WERI-Rb-1 (cell line): ENCODE measurements around the gene ASL.
"Not testable (repeated sequence)": the region's sequence is repeated elsewhere in the genome, so short reads cannot be mapped to it uniquely, and the experiment has no call there.

Experiments used
- DNase-seq: peaks from one replicate; pipeline ENCODE4 v3.0.0-alpha.2; 2020
- H3K27ac ChIP-seq: fragments of 250-450 bp; sonication (Bioruptor Pico); 2 replicates; pipeline ENCODE4 v1.5.1; 2020; ENCODE audit warnings: mild to moderate bottlenecking, moderate library complexity
- H3K27me3 ChIP-seq: fragments of 250-450 bp; sonication (Bioruptor Pico); 2 replicates; pipeline ENCODE4 v1.5.1; 2021; ENCODE audit warnings: mild to moderate bottlenecking, low read depth, moderate library complexity; ENCODE audit not compliant: insufficient read depth, severe bottlenecking
- H3K36me3 ChIP-seq: fragments of 250-450 bp; sonication (Bioruptor Pico); 2 replicates; pipeline ENCODE4 v1.5.1; 2020; ENCODE audit warnings: mild to moderate bottlenecking, moderate library complexity
- H3K4me3 ChIP-seq: 2 replicates; pipeline ENCODE4 v1.5.1; 2011; ENCODE audit warnings: low read depth, mild to moderate bottlenecking, control low read depth, low read length
- H3K9me3 ChIP-seq: fragments of 250-450 bp; sonication (Bioruptor Pico); 2 replicates; pipeline ENCODE4 v1.5.1; 2021; ENCODE audit warnings: mild to moderate bottlenecking, moderate library complexity; ENCODE audit not compliant: severe bottlenecking
- TF ChIP-seq, protein P1 (sequence below): IDR thresholded peaks from 2 replicates; pipeline ENCODE4 v1.5.1; 2011; ENCODE audit warnings: low read depth, mild to moderate bottlenecking, control low read depth, inconsistent platforms, low read length

The ASL gene

DNA sequence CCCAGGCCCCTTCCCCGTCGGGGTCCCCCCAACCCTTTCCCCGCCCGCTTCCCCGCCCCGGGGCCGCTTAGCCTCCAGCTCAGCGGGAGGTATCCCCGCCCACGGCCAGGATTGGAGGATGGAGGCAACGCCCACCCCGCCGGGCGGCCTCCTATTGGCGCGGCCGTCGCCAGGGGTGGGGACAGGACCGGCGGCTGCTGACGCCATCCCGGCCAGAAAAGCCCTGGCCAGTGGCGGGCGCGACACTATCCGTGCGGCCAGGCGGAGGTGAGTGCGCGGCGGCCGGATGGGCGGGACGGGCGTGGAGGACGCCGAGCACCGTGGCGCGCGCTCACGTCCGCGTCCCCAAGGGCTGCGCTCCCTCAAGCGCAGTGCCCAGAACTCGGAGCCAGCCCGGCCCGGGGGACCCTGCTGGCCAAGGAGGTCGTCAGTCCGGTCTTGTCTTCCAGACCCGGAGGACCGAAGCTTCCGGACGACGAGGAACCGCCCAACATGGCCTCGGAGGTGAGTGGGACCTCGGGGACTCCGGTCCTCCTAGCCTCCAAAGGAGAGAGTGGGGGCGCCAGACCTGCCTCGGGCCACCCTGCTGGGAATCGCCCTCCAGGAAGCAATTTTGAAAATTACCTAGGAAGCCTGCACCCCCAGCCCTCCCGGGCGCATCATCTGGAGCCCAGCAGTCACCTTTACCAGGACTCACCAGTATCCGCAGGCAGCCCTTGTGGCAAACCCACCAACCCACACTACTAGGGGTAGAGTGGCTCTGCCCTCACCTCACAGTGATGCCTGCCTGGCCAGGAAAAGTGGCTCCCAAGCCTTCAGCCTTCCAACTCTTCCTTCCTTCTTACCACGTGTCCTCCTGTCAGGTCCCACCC lies at the start of gene ASL:
Gene ASL (plus strand): TSS at position 230 of the 872 bp plus-strand sequence. CDS start 263 bp downstream, at position 493.
- peak; percentile 92 for DNase-seq
- Histone ChIP-seq H3K9me3 (no peaks in the 10 kb centered on the region), H3K27me3 (no peaks in the 10 kb centered on the region), H3K27ac (peak within 1 kb of the TSS; percentile 75), H3K4me3 (peak within 1 kb of the TSS; percentile 77), H3K36me3 (peaks cover 7% of the 10 kb centered on the region)
- TF ChIP-seq, protein P1, sequence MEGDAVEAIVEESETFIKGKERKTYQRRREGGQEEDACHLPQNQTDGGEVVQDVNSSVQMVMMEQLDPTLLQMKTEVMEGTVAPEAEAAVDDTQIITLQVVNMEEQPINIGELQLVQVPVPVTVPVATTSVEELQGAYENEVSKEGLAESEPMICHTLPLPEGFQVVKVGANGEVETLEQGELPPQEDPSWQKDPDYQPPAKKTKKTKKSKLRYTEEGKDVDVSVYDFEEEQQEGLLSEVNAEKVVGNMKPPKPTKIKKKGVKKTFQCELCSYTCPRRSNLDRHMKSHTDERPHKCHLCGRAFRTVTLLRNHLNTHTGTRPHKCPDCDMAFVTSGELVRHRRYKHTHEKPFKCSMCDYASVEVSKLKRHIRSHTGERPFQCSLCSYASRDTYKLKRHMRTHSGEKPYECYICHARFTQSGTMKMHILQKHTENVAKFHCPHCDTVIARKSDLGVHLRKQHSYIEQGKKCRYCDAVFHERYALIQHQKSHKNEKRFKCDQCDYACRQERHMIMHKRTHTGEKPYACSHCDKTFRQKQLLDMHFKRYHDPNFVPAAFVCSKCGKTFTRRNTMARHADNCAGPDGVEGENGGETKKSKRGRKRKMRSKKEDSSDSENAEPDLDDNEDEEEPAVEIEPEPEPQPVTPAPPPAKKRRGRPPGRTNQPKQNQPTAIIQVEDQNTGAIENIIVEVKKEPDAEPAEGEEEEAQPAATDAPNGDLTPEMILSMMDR = 0 out of 2 replicates have a peak, but pooled peaks have one; percentile 2

DNA sequence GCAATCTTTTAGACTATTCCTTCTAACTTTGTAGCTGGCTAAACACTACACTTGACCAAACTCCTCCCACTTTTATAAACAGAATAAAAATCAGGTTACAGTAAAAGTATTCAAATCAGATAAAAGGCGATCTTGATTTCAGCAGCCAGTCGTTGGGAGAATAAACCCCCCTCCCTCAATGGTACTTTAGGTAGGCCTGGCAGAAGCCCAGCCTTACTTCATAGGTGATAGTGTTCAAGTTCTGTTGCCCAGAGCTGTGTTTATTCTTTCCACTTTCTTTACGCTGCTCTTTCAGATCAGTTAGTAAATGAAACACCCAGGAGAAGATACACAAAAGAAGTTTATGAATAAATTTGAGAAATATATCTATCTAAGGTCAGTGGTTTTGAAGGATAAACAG lies 47.3 kb upstream of the ASL start:
- not testable (repeated sequence) for DNase-seq, H3K9me3 ChIP-seq, H3K4me3 ChIP-seq, H3K27ac ChIP-seq, H3K27me3 ChIP-seq, H3K36me3 ChIP-seq

DNA sequence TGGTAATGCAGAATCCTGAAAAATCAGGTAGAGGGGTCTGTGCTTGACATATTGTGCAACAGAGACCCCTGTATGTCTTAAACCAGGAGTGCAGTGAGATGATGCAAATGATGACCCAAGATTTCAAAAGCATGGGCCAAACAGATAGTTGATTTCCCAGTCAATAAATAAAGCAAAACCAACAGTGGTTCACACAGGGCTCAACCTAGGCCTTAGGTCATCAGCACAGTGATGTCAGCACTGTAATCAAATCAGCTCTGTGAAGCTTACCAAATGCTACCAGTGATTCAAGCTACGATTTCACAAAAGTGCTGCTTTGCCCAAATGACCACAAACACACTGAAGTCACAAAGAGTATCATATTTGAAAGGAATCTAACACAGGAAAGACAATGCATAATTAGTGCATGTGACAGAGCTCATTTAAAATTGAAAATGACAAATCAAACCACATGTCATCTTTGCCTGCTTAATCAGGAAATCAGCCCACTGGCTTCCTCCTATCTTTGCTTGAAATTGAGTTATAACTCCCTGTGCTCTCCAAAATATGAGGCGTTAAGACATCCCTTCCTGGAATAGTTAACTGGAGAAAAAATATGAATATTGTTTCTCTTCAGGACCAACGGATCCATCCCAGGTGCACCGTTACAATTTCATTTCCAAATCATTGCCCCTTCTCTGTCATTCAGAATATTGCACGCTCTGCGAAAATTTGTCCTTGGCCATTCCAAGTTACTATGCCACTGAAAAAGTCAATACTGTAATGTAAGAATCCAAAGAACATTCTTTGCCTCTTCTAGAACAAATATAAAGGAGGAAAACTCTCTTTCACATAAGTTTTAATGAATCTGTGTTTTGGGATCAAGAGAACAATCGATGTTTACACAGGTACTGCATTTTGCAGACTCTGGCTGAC lies 41.9 kb upstream of the ASL start:
- Histone ChIP-seq H3K27ac (no peak overlapping the region), H3K36me3 (no peaks in the 10 kb centered on the region), H3K27me3 (no peaks in the 10 kb centered on the region), H3K9me3 (no peaks in the 10 kb centered on the region), H3K4me3 (no peak overlapping the region)
- no peak for DNase-seq
- TF ChIP-seq, protein P1 = no peak

DNA sequence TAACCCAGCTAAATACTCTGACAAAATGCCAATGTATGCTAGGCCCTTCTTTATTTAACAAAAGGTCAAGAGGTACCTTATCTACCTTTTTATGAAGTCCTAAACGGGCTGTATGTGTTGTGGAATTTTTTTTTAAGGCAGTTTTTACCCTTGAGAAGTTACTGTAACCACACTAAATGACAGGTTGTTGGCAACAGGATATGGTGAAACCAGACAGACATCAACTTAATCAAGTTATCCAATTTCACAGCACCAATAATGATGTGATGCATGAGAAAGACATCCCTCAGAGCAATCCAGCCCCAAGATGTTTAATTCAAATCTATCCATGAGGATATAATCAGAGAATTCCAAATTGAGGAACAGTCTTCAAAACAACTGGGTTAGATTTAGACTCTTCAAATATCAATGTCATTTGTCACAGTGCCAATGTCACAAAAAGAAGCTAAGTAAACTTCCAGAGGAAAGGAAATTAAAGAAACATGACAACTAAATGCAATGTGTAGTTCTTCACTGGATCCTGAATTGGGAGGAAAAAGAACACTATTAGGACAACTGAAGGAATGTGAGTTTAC lies 41.1 kb upstream of the ASL start:
- not testable (repeated sequence) for H3K27ac ChIP-seq, H3K9me3 ChIP-seq, H3K4me3 ChIP-seq, H3K27me3 ChIP-seq, H3K36me3 ChIP-seq, DNase-seq

DNA sequence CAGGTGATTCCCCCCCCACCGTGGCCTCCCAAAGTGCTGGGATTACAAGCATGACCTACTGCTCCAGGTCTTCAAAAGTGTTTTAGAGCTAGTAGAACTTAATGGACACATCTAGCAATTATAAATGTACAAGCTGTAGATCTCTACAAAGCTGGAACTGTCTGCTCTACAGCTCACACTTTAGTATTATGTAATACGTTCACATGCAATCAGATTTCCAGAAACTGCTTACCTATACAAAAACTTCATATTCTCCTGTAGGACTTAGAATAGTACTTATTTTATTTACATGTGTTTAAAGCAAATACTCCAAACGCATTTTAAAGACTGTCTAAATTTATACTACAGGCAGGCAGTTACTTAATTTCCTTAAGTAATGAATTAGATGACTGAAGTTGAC lies 39.2 kb upstream of the ASL start:
- TF ChIP-seq, protein P1 = no peak
- DNase-seq = no peak
- no peak overlapping the region for H3K4me3 ChIP-seq
- H3K36me3 ChIP-seq = no peaks in the 10 kb centered on the region
- H3K27ac ChIP-seq = no peak overlapping the region
- H3K9me3 ChIP-seq = no peaks in the 10 kb centered on the region
- H3K27me3 ChIP-seq = no peaks in the 10 kb centered on the region

DNA sequence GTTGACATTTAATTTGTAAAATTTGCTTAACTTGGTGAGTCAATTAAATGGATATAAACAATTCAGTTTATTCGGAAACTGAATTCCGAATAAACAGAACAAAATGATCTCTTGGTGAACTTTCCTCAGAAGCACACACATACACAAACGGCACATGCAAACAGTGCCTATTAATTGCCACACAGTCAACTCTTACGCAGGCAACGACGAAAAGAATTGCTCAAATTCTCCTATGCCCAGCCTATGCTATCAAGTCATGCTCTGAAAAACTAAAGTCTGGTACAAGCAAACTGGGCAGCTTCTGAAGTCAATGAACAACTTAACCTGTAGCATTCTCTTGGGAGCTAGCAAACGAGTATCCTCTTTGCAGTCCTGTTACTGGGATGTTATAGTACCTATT lies 38.8 kb upstream of the ASL start:
- no peak for DNase-seq
- Histone ChIP-seq H3K36me3 (no peaks in the 10 kb centered on the region), H3K27me3 (no peaks in the 10 kb centered on the region), H3K27ac (no peak overlapping the region), H3K4me3 (no peak overlapping the region), H3K9me3 (no peaks in the 10 kb centered on the region)
- TF ChIP-seq, protein P1 = no peak
